Embryonic facial prominence (tissue), 1 donor: Measurements from ENCODE around the gene RNF141.

Source experiments
- DNase-seq: peaks from one replicate; pipeline ENCODE4 v3.0.0-alpha.2; 2016; ENCODE audit errors: extremely low spot score

RNF141 gene

GRCh38 chr11:10498022-10498400, 43.0 kb downstream of the RNF141 start:
- DNase-seq = no peak

DNA sequence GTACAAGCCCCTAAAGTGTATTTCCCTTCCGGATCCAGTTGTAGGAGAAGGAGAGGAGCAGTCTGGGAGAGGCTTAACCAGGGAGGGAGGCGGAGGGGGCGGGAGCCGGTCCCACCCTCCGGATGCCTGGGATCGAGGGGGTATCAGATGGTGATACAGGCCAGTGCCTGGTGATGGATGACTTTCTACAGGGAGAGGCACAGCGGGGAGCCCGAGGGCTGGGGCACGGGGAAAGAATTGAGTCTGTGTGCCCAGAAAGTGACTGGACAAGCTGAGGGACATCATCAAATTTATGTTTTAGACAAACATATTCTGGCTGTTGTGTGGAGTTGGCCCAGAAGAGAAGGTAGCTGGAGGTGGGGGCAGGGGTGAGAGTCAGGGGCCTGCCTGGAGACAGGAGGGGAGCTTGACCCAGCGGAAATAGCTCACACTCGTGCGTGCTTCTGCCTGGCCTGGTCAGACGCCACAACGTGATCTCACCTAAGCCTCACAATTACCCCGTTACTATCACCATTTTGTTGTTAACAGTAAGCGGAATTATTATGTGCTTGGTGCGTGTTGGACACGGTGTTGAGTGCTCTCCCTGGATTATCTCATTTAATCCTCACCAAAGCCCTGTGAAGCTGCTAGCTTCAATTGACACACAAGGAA, 43.5 kb downstream of the RNF141 start:
- DNase-seq = no peak

- no peak for DNase-seq
Observed at GRCh38 chr11:10496296-10496936, 44.6 kb downstream of the RNF141 start.

DNA sequence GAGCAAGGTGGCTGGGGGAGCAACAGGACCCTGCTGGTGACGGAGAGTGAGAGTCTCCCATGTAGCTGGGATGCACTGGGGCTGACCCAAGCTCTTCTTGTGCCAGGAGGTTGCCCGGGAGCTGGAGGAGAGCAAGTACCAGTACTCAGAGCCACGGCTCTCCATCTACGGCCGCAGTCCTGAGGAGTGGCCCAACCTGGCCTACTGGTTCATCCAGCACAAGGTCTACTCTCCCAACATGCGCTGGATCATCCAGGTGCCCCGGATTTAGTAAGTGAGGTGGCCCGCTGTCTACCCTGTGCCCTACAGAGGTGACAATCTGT, 45.6 kb downstream of the RNF141 start:
- DNase-seq = no peak

DNA sequence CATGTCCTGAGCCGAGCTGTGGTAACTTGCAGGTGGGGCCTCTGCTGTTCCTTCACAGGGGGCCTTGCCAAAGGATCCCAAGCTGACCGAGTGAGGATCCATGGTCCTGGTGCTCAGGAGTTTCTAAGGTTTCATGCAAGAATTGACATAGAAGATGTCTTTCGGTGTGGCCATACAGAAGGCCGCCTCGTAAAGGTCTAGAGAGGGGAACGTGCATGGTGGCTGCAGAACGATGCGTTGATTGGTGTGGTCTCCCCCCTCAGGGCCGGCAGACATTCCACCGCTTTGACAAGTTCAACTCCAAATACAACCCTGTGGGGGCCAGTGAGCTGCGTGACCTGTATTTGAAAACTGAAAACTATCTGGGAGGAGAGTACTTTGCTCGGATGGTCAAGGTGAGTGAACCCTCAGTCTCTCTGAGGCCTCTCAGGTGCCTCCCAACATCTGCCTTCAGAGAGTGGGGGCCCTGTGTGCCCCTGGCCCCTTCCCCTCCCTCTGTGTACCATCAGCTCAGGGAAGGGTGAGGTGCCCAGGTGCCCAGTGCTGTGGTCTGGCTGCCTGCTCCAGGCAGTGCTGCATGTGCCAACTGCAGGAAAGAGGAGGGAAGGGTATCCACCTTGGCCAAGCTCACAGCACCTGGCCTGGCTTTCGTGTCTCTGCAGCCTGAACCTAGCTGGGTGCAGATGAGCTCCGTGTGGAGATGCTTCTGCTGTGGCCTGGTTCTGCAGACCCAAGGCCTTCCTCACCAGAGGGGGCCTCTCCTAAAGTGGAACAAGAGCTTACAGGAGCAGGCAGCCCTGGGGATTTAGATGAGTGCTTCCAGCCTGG, 46.1 kb downstream of the RNF141 start:
- DNase-seq = no peak

DNA sequence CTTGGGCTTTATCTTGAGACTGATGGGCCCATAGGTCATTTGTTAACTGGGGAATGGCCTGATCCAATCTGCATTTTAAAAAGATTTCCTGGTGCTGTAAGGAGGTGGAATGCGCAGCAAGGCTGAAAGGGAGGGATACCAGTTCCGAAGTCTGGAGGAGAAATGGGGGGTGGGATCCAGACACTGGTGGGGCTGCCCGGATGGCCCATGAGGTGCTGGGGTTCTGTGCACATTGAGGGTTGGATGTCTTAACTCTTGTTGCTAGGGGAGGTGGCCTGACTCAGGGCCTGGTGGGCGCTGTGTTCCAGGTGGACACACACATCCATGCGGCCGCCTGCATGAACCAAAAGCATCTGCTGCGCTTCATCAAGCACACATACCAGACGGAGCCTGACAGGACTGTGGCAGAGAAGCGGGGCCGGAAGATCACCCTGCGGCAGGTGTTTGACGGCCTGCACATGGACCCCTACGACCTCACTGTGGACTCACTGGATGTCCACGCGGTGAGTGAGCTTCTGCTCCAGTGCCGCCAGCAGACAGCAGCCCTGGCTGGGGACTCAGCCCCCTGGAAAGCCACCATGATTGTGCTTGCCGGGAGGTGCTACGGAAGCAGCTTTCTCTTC, 47.8 kb downstream of the RNF141 start:
- DNase-seq = no peak

- DNase-seq = no peak
Observed at GRCh38 chr11:10492084-10492483, 48.9 kb downstream of the RNF141 start.

GRCh38 chr11:10490398-10491241, 50.4 kb downstream of the RNF141 start:
- no peak for DNase-seq

DNA sequence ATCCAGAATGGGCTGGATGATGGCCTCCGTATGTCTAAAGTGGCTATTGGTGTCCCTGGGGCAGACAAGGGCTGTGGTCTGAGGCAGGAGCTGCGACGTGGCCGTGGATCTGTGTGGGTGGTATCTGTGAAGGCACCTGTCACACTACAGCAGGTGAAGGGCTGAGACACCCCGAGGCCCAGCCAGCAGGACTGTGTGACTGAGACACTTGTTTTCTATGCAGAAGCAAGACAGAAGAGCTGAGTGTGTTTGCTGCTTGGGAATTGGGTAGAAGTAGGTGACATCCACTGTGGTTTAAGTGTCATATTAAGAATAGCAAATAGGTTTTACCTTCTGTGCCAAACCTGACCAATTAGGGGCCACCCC, 51.0 kb downstream of the RNF141 start:
- DNase-seq = no peak

GRCh38 chr11:10488934-10489691, 51.9 kb downstream of the RNF141 start:
- DNase-seq = no peak

- no peak for DNase-seq
Observed at GRCh38 chr11:10488121-10488933, 52.7 kb downstream of the RNF141 start.

DNA sequence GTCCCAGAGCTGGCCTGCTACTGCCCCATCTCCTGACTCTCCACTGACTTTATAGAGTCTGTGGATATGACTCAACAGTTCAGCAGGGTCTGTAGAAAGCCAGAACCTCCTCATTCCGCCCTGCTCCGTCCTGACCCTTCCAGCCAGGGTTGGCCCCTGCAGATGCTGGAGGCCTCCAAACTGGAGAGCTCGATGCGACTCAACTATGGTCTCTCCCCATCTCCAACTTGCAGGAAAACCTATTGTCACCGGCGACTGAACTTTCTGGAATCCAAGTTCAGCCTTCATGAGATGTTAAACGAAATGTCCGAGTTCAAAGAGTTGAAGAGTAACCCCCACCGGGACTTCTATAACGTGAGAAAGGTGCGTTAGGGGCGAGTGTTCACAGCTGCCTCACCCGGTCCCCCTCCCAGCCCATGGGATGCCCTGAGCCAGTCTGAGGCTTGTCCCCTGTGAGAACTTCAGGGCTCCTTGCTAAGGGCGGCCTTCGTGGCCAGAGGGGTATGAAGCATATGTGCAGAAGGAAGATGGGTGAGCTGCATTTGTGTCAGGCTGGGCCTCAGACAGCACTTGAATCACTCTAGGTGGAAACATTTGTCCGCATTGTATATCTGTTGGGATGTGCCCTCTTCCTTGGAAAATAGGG, 53.9 kb downstream of the RNF141 start:
- no peak for DNase-seq

DNA sequence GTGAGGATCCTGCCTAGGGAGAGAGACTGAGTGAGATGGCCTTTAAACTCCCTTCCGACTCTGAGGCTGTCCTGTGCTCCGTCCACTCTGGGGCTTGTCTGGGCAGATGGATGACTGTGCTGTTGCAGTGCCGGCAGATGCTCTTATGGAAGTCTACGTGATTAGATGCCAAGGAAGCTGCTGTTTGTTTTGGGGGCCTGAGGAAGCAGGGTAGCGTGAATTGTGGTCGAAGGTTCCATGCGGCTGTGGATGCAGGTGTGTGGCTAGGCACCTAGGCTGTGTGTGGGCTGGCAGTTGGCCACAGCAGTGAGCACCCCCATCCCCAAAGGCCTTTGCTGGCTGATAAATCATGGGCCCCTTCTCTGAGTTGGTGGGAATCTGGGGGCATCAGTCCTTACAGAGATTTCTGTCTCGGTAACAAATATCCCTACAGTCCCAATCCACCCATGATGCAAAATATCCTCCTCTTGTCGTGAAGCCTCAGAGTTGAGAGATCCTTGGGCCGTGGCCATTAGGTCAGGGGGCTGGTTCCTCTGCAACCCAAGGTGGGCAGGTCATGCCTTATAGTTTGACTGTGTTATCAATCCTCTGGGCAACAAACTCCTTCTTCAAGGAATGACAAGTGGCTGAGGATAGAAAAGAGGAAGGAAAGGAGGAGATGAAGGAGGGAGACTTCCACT, 54.7 kb downstream of the RNF141 start:
- DNase-seq = no peak

- DNase-seq = no peak
Observed at GRCh38 chr11:10485646-10486045, 55.3 kb downstream of the RNF141 start.

GRCh38 chr11:10484461-10485180, 56.4 kb downstream of the RNF141 start:
- DNase-seq = no peak

- no peak for DNase-seq
Observed at GRCh38 chr11:10483584-10483983, 57.4 kb downstream of the RNF141 start.

DNA sequence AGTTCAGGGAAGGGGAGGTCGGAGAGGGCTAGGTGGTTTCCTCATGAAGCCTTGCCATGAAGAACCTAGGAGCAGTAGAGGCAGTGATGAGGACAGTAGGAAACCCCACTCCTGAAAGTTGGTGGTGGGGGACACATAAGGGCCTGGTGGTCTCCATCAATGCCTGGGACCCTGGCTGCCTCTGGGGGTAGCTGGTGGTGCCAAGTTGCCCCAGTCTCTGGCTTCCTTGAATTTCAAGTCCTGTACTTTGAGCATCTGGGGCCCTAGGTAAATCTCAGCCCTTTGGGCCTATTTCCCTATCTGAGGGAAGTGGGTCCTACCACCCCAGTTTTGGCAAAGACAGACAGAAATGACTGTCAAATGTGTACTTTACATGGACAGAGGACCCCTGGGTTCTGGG, 57.8 kb downstream of the RNF141 start:
- DNase-seq = no peak

DNA sequence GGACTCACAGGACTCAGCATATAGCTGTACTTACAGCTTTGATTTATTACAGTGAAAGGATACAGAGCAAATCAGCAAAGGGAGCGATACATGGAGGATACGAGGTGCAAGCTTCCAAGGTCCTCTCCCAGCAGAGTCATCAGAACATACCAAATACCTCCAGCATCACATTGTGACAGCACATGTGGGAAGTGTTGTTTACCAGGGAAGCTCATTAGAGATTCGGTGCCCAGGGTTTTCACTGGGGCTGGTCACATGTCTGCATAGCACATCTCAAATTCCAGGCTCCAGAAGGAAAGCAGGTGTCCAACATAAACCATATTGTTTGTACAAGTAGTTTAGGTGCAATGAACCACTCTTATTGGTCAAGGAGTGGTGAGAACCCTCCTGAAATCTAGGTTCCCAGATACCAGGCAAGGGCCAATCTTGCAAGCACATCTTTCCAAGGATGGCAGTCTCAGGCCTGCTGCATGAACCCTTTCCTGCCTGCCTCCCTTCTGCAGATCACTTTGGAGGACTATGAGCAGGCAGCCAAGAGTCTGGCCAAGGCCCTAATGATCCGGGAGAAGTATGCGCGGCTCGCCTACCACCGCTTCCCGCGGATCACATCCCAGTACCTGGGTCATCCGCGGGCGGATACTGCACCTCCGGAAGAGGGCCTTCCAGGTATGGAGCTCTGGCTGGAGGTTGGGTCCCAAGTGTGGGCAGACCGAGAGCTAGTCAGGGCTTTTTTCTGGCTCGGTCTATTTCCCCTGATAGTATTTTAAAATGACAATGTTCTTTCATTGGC, 59.2 kb downstream of the RNF141 start:
- no peak for DNase-seq
